Activated CD4-positive, CD25-positive, alpha-beta regulatory T cell treated with anti-CD3 and anti-CD28 coated beads, Interleukin-2, amount 50 U/mL, for 16 hours (primary cell): Measurements from ENCODE around the gene SLC30A1.

Experiments used
- DNase-seq: peaks from one replicate; pipeline ENCODE4 v3.0.0-alpha.2; 2020; ENCODE audit warnings: low read depth, low spot score

The SLC30A1 gene

GRCh38 chr1:211524521-211524920, 54.4 kb downstream of the SLC30A1 start:
- no peak for DNase-seq

GRCh38 chr1:211522804-211523203, 56.2 kb downstream of the SLC30A1 start:
- no peak for DNase-seq
